Breast epithelium (tissue), 3 donors: ENCODE results near the gene REXO4.

Experiments
- POLR2A ChIP-seq: fragments of 450-650 bp; IDR thresholded peaks from one replicate; pipeline ENCODE4 v1.6.1; 2016; ENCODE audit warnings: antibody characterized with exemption, mild to moderate bottlenecking, moderate library complexity
- POLR2AphosphoS5 ChIP-seq, 3 donors: sonication (generic); formaldehyde crosslinking; IDR thresholded peaks; one replicate each; pipeline ENCODE4 v1.6.1; 2017; ENCODE audit warnings: antibody characterized with exemption in 3 of 3
- TF ChIP-seq, protein P1 (sequence below), 3 donors: fragments of 450-650 bp; IDR thresholded peaks; one replicate each; pipeline ENCODE4 v1.5.1; 2016 to 2017; ENCODE audit warnings: antibody characterized with exemption in 3 of 3, mild to moderate bottlenecking in 3 of 3, moderate library complexity in 3 of 3

- TF ChIP-seq, protein P1, sequence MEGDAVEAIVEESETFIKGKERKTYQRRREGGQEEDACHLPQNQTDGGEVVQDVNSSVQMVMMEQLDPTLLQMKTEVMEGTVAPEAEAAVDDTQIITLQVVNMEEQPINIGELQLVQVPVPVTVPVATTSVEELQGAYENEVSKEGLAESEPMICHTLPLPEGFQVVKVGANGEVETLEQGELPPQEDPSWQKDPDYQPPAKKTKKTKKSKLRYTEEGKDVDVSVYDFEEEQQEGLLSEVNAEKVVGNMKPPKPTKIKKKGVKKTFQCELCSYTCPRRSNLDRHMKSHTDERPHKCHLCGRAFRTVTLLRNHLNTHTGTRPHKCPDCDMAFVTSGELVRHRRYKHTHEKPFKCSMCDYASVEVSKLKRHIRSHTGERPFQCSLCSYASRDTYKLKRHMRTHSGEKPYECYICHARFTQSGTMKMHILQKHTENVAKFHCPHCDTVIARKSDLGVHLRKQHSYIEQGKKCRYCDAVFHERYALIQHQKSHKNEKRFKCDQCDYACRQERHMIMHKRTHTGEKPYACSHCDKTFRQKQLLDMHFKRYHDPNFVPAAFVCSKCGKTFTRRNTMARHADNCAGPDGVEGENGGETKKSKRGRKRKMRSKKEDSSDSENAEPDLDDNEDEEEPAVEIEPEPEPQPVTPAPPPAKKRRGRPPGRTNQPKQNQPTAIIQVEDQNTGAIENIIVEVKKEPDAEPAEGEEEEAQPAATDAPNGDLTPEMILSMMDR (IDR thresholded peaks at IDR 0.05) = no peak
- TF ChIP-seq POLR2A (no peak), POLR2AphosphoS5 (IDR thresholded peaks at IDR 0.05) (no peak)
Observed at GRCh38 chr9:133415170-133415569, 2.6 kb downstream of the REXO4 start.
